HL-60 (cell line): ENCODE measurements around the gene ZFP14.

Experiments
- GABPA ChIP-seq: IDR thresholded peaks from 2 replicates; pipeline ENCODE4 v1.6.1; 2012; ENCODE audit warnings: low read depth
- POLR2AphosphoS5 ChIP-seq: IDR thresholded peaks from 2 replicates; pipeline ENCODE4 v1.6.1; 2012; ENCODE audit warnings: low read depth
- TF ChIP-seq, protein P1 (sequence below): IDR thresholded peaks from one replicate; pipeline ENCODE4 v1.5.1; 2011; ENCODE audit warnings: low read length, control low read depth, inconsistent platforms; ENCODE audit not compliant: insufficient read depth

DNA sequence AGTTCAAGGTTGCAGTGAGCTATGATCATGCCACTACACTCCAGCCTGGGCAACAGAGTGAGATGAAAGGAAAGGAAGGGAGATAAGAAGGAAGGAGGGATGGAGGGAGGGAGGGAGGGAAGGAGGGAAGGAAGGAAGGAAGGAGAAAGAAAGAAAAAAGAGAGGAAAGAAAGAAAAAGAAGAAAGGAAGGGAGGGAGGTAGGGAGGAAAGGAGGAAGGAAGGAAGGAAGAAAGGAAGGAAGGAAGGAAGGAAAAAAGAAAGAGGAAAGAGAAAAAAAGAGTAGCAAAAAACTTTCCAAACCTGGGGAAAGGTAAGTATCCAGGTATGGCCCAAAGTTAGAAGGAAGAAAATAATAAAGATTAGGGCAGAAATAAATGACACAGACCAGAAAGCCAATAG is 7.1 kb downstream of the ZFP14 start:
- TF ChIP-seq, protein P1, sequence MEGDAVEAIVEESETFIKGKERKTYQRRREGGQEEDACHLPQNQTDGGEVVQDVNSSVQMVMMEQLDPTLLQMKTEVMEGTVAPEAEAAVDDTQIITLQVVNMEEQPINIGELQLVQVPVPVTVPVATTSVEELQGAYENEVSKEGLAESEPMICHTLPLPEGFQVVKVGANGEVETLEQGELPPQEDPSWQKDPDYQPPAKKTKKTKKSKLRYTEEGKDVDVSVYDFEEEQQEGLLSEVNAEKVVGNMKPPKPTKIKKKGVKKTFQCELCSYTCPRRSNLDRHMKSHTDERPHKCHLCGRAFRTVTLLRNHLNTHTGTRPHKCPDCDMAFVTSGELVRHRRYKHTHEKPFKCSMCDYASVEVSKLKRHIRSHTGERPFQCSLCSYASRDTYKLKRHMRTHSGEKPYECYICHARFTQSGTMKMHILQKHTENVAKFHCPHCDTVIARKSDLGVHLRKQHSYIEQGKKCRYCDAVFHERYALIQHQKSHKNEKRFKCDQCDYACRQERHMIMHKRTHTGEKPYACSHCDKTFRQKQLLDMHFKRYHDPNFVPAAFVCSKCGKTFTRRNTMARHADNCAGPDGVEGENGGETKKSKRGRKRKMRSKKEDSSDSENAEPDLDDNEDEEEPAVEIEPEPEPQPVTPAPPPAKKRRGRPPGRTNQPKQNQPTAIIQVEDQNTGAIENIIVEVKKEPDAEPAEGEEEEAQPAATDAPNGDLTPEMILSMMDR, result no peak
- TF ChIP-seq POLR2AphosphoS5 (no peak), GABPA (no peak)
